H9 (cell line): Measurements from ENCODE around the gene CCDC158. TPM values are rescaled to one million over a fixed set of nuclear protein-coding genes. Genes with fewer than 3 reads are reported as not detected.

ENCODE experiments used
- DNase-seq: peaks from one replicate; pipeline ENCODE4 v3.0.0-alpha.2; 2017
- H2AFZ ChIP-seq: one replicate; pipeline ENCODE4 v1.6.1; 2013; ENCODE audit warnings: mild to moderate bottlenecking, low read length, control low read depth, moderate library complexity
- H2AK5ac ChIP-seq: 2 replicates; pipeline ENCODE4 v1.6.1; 2013; ENCODE audit warnings: low read length, control low read depth, mixed read lengths; ENCODE audit not compliant: insufficient read length
- H2BK120ac ChIP-seq: one replicate; pipeline ENCODE4 v1.6.1; 2013; ENCODE audit warnings: low read depth, mild to moderate bottlenecking, low read length, control low read depth, inconsistent platforms; ENCODE audit not compliant: poor library complexity, severe bottlenecking
- H2BK12ac ChIP-seq: 2 replicates; pipeline ENCODE4 v1.6.1; 2013; ENCODE audit warnings: low read length, control low read depth, mixed read lengths, low read depth; ENCODE audit not compliant: insufficient read length
- H2BK15ac ChIP-seq: 2 replicates; pipeline ENCODE4 v1.6.1; 2013; ENCODE audit warnings: low read depth, low read length, control low read depth
- H2BK20ac ChIP-seq: one replicate; pipeline ENCODE4 v1.6.1; 2013; ENCODE audit warnings: low read depth, mild to moderate bottlenecking, low read length, control low read depth, inconsistent platforms; ENCODE audit not compliant: poor library complexity, severe bottlenecking
- H2BK5ac ChIP-seq: 2 replicates; pipeline ENCODE4 v1.6.1; 2013; ENCODE audit warnings: low read length, control low read depth, mixed read lengths; ENCODE audit not compliant: insufficient read length
- H3K14ac ChIP-seq: 2 replicates; pipeline ENCODE4 v1.6.1; 2013; ENCODE audit warnings: low read length, control low read depth; ENCODE audit not compliant: insufficient read depth
- H3K18ac ChIP-seq: 2 replicates; pipeline ENCODE4 v1.6.1; 2013; ENCODE audit warnings: low read depth, mild to moderate bottlenecking, mixed read lengths, low read length, control low read depth; ENCODE audit not compliant: insufficient read length
- H3K23ac ChIP-seq: 2 replicates; pipeline ENCODE4 v1.6.1; 2013; ENCODE audit warnings: low read length, control low read depth, mixed read lengths, low read depth; ENCODE audit not compliant: insufficient read length
- H3K23me2 ChIP-seq: 2 replicates; pipeline ENCODE4 v1.6.1; 2013; ENCODE audit warnings: low read depth, mild to moderate bottlenecking, mixed read lengths, low read length, control low read depth; ENCODE audit not compliant: insufficient read length, poor library complexity, severe bottlenecking
- H3K27ac ChIP-seq: 2 replicates; pipeline ENCODE4 v1.5.1; 2013; ENCODE audit warnings: low read length, control low read depth, mixed read lengths, low read depth; ENCODE audit not compliant: insufficient read length
- H3K27me3 ChIP-seq: 2 replicates; pipeline ENCODE4 v1.6.1; 2013; ENCODE audit warnings: low read length, control low read depth, inconsistent platforms; ENCODE audit not compliant: insufficient read depth
- H3K4ac ChIP-seq: 2 replicates; pipeline ENCODE4 v1.6.1; 2013; ENCODE audit warnings: low read depth, mild to moderate bottlenecking, control low read depth, inconsistent platforms, low read length, moderate library complexity
- H3K4me1 ChIP-seq: 2 replicates; pipeline ENCODE4 v1.6.1; 2013; ENCODE audit warnings: low read length, control low read depth, inconsistent platforms; ENCODE audit not compliant: insufficient read depth
- H3K4me2 ChIP-seq: 2 replicates; pipeline ENCODE4 v1.6.1; 2013; ENCODE audit warnings: low read length, control low read depth, mixed read lengths; ENCODE audit not compliant: insufficient read length, insufficient read depth
- H3K56ac ChIP-seq: 2 replicates; pipeline ENCODE4 v1.6.1; 2013; ENCODE audit warnings: low read depth, mild to moderate bottlenecking, mixed read lengths, low read length, control low read depth; ENCODE audit not compliant: insufficient read length
- H3K79me1 ChIP-seq: 2 replicates; pipeline ENCODE4 v1.6.1; 2013; ENCODE audit warnings: low read depth, mild to moderate bottlenecking, moderate library complexity, low read length, control low read depth, inconsistent platforms; ENCODE audit not compliant: insufficient read depth, poor library complexity, severe bottlenecking
- H3K79me2 ChIP-seq: 2 replicates; pipeline ENCODE4 v1.6.1; 2013; ENCODE audit warnings: low read length, control low read depth, inconsistent platforms; ENCODE audit not compliant: insufficient read depth
- H3K9ac ChIP-seq: 2 replicates; pipeline ENCODE4 v1.6.1; 2013; ENCODE audit warnings: low read length, control low read depth, mixed read lengths; ENCODE audit not compliant: insufficient read length; ENCODE audit errors: extremely low read depth
- H3K9me3 ChIP-seq: one replicate; pipeline ENCODE4 v1.6.1; 2013; ENCODE audit warnings: low read depth, low read length, inconsistent platforms; ENCODE audit not compliant: control insufficient read depth
- H3T11ph ChIP-seq: one replicate; pipeline ENCODE4 v1.6.1; 2013; ENCODE audit warnings: mild to moderate bottlenecking, low read length, control low read depth, inconsistent platforms
- H4K20me1 ChIP-seq: one replicate; pipeline ENCODE4 v1.6.1; 2013; ENCODE audit not compliant: control insufficient read depth, insufficient read length, insufficient read depth
- H4K5ac ChIP-seq: 2 replicates; pipeline ENCODE4 v1.6.1; 2013; ENCODE audit warnings: low read depth, mild to moderate bottlenecking, mixed read lengths, low read length, control low read depth; ENCODE audit not compliant: insufficient read length
- H4K8ac ChIP-seq: replicated peaks from 2 replicates; pipeline ENCODE4 v1.6.1; 2013; ENCODE audit warnings: low read length, control low read depth, mixed read lengths, low read depth; ENCODE audit not compliant: insufficient read length
- H4K91ac ChIP-seq: 2 replicates; pipeline ENCODE4 v1.6.1; 2013; ENCODE audit warnings: low read depth, mild to moderate bottlenecking, moderate library complexity, mixed read lengths, low read length, control low read depth; ENCODE audit not compliant: insufficient read length
- H3K27ac Mint-ChIP-seq, 3 experiments: 2 replicates in 2 of 3; 3 replicates in 1 of 3; pipeline ENCODE4 v1.8.0; 2020 to 2021; ENCODE audit warnings: mixed read lengths in 3 of 3, mild to moderate bottlenecking in 1 of 3, moderate library complexity in 1 of 3
- H3K27me3 Mint-ChIP-seq: 2 replicates; pipeline ENCODE4 v1.8.0; 2021; ENCODE audit warnings: low read depth, mild to moderate bottlenecking, moderate library complexity, mixed read lengths
- H3K36me3 Mint-ChIP-seq, 3 experiments: 2 replicates in 2 of 3; 3 replicates in 1 of 3; pipeline ENCODE4 v1.8.0; 2020 to 2021; ENCODE audit warnings: low read depth in 3 of 3, mixed read lengths in 3 of 3; ENCODE audit not compliant: insufficient read depth in 1 of 3
- H3K4me1 Mint-ChIP-seq, 2 experiments: 2 replicates each; pipeline ENCODE4 v1.8.0; 2020; ENCODE audit warnings: mixed read lengths in 2 of 2
- H3K4me3 Mint-ChIP-seq, 2 experiments: 2 replicates in 1 of 2; 3 replicates in 1 of 2; pipeline ENCODE4 v1.8.0; 2020 to 2021; ENCODE audit warnings: mild to moderate bottlenecking in 2 of 2, mixed read lengths in 2 of 2, moderate library complexity in 1 of 2
- H3K9me3 Mint-ChIP-seq, 2 experiments: 2 replicates in 1 of 2; 3 replicates in 1 of 2; pipeline ENCODE4 v1.8.0; 2020; ENCODE audit warnings: mild to moderate bottlenecking in 2 of 2, mixed read lengths in 2 of 2, moderate library complexity in 1 of 2
- CTCF ChIP-seq: fragments of 200-600 bp; sonication (generic); conservative IDR thresholded peaks from 3 replicates; pipeline ENCODE4 v1.8.0; 2021; ENCODE audit warnings: antibody characterized with exemption, mild to moderate bottlenecking
- WGBS: extraction: QIAGEN DNeasy Blood & Tissue Kit; methylation state at CpG from one replicate; pipeline ENCODE4 v1.1.7; 2013; ENCODE audit warnings: missing lambda C conversion rate, low lambda C conversion rate, mixed read lengths; ENCODE audit not compliant: insufficient read length; ENCODE audit errors: extremely low coverage; 5-methylcytosine and 5-hydroxymethylcytosine counted together
- total RNA-seq: library from RNA; stranded (reverse); gene quantifications from 2 replicates; pipeline ENCODE4 v1.2.1, GENCODE V29; 2021

The CCDC158 gene
- total RNA-seq, 1 experiment from 2014 or later: not detected

DNA sequence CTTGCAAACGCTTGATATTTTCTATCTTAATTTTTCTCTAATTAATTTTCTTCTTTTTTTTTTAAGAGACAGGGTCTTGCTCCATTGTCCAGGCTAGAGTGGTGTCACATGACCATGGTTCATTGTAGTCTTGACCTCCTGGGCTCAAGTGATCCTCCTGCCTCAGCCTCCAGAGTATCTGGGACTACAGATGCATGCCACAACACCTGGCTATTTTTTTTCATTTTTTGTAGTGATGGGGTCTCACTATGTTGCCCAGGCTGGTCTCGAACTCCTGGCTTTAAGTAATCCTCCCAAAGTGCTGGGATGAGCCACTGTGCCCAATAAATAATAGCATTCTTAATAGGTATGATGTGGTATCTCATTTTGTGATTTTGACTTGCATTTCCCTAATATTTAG lies 32.3 kb upstream of the CCDC158 start:
- Histone ChIP-seq H3K9me3 (no peaks in the 10 kb centered on the region), H3K23ac (no peak overlapping the region), H2BK15ac (no peak overlapping the region), H3K4me2 (no peak overlapping the region), H3K4me1 (peaks cover 3% of the 10 kb centered on the region; the same call in 1 of the 2 replicates), H2BK12ac (no peak overlapping the region), H3K9ac (no peak overlapping the region), H3K79me2 (no peaks in the 10 kb centered on the region), H2BK120ac (no peak overlapping the region), H2BK20ac (no peak overlapping the region), H3K14ac (no peak overlapping the region), H3T11ph (no peak overlapping the region), H3K18ac (no peak overlapping the region), H2AK5ac (no peak overlapping the region), H4K8ac (no peak overlapping the region), H3K4ac (no peak overlapping the region), H4K91ac (no peak overlapping the region), H2BK5ac (no peak overlapping the region), H3K56ac (no peak overlapping the region), H3K23me2 (no peaks in the 10 kb centered on the region), H2AFZ (no peak overlapping the region), H3K79me1 (no peaks in the 10 kb centered on the region), H3K27me3 (no peaks in the 10 kb centered on the region), H4K20me1 (no peaks in the 10 kb centered on the region), H4K5ac (no peak overlapping the region), H3K27ac (no peak overlapping the region)
- H3K9me3 Mint-ChIP-seq: no peaks in the 10 kb centered on the region
- 0 out of 7 replicates have a peak, but pooled peaks cover 0 to 1% (median 0%) of the 10 kb centered on the region in 3 experiments for H3K36me3 Mint-ChIP-seq
- no peak for TF ChIP-seq CTCF
- no peak overlapping the region for H3K27ac Mint-ChIP-seq
- no peak for DNase-seq
- H3K4me3 Mint-ChIP-seq: no peak overlapping the region
- H3K4me1 Mint-ChIP-seq: peaks cover 20 to 24% of the 10 kb centered on the region in 2 experiments
- H3K27me3 Mint-ChIP-seq: no peaks in the 10 kb centered on the region
- WGBS: no CpG with 5 or more reads among the region's 2 CpGs
